ENCODE data around the gene BRD1. TPM values are rescaled to one million over a fixed set of nuclear protein-coding genes. Genes with fewer than 3 reads are reported as not detected.

Gene BRD1
- total RNA-seq, 2 experiments from 2014 or later: 49.9 to 56.6 TPM

DNA sequence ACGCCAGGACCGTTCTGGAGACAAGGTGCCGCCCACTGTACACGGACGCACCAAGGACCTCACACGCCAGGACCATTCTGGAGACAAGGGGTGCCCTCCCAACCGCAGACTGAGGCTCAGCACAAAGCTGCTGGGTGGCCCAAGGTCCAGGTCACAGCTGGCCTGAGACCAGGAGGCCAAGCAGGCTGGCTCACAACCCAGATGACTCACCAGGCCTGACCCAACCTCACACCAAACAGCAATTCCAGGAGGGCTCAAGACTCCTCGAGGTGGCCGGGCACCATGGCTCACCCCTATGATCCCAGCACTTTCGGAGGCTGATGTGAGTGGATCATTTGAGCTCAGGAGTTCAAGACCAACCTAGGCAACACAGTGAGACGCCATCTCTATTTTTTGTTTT is 14.8 kb downstream of the BRD1 start:
- Mint-ChIP-seq H3K9me3 (ENCODE audit: low read depth) (no peaks in the 10 kb centered on the region), H3K4me1 (peaks cover 74% of the 10 kb centered on the region), H3K27ac (no peak overlapping the region), H3K4me3 (no peak overlapping the region), H3K27me3 (no peaks in the 10 kb centered on the region), H3K36me3 (peaks cover 30% of the 10 kb centered on the region)
- DNase-seq: no peak
- no peak for ATAC-seq
- CTCF ChIA-PET: no interaction called here

DNA sequence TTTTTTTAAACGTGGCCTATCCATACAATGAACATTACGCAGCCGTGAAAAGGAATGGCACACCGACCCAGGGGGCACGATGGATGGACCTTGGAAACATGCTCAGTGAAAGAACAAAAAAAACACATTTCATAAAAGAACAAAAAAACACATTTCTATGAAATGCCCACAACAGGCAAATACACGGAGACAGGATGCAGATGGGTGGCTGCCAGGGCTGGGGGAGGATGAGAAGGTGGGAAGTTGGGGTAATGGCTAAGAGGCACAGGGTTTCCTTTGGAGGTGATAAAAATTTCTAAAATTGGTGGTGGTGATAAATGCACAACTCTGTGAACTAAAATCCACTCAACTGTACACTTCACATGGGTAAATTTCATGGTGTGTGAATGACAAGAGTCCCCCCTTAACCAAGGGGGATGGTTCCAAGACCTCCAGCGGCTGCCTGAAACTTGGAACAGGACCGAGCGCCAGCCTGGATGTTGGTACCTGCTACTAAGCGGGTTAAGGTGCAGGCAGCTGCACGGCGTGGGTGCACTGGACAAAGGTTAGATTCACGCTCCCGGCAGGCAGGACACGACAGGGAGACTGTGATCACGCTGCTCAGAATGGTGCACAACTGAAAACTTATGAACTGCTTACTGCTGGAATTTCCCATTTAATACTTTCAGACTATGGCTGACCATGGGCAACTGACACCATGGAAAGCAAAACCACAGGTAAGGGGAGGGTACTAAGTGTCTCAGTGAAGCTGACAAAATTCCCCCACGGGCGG is 16.5 kb downstream of the BRD1 start:
- DNase-seq (no peak), ATAC-seq (no peak)
- Mint-ChIP-seq H3K4me3 (no peak overlapping the region), H3K4me1 (peaks cover 71% of the 10 kb centered on the region), H3K27me3 (no peaks in the 10 kb centered on the region), H3K36me3 (peaks cover 28% of the 10 kb centered on the region), H3K27ac (peak overlapping the region; percentile 31), H3K9me3 (ENCODE audit: low read depth) (no peaks in the 10 kb centered on the region)
- CTCF ChIA-PET: no interaction called here

DNA sequence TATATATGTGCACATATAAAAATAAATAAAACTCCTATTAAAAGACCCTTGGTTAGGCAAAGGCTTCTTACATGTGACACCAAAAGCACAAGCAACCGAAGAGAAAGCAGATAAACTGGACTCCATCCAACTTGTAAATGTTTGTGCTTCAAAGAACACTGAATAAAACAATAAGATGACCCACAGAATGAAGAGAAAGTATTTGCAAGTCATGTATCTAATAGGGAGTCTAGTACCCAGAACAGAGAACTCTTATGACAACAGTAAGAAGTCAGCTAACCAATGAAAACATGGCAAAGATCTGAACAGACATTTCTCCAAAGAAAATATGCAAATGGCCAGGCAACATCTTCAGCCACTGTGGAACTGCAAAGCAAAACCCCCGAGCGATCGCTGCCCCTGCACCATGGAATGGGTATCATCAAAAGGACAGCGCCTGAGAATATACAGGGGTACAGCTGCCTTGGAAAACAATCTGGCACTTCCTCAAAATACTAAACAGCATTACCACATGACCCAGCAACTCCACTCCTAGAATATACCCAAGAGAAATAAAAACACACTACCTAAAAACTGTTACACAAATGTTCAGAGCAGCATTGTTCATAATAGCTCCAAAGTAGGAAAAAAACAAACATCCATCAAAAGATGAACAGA is 17.2 kb downstream of the BRD1 start:
- H3K36me3 Mint-ChIP-seq: peaks cover 30% of the 10 kb centered on the region
- DNase-seq: no peak
- ATAC-seq: no peak
- no peaks in the 10 kb centered on the region for H3K27me3 Mint-ChIP-seq
- no peak overlapping the region for H3K27ac Mint-ChIP-seq
- H3K4me3 Mint-ChIP-seq: no peak overlapping the region
- H3K9me3 Mint-ChIP-seq (ENCODE audit: low read depth): no peaks in the 10 kb centered on the region
- H3K4me1 Mint-ChIP-seq: peaks cover 66% of the 10 kb centered on the region
- CTCF ChIA-PET: no interaction called here

DNA sequence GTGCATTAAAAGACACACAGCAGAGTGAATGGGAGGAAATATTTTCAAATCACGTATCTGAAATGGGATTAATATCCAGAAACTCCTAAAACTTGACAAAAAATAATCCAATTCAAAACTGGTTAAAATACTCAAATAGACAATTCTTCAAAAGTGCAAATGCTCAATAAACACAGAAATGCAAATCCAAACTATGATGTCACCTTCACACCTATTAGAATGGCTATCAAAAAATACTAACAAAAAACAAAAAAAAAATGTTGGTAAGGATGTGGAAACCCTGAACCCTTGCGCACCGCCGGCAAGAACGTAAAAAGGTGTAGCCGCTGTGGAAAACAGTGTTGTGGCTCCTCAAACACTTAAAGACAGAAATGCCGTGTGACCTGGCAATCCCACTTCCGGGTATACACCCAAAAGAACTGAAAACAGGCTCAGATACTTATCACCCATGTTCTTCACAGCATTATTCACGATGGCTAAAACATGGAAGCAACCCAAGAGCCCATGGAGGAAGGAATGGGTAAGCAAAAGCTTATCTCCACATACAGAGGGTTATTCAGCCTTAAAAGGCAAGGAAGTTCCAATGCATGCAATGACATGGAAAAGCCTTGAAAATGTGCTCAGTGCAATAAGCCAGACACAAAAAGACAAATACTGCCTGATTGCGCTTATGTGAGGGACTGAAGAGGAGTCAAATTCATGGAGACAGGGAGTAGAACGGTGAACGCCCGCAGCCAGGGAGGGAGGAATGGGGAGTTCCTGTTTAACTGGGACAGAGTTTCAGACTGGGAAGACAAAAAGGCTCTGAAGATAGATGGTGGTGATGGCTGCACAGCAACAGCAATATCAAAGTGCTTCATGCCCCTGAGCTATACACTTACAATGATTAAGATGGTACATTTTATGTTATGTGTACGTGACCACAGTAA is 19.6 kb downstream of the BRD1 start:
- Mint-ChIP-seq H3K9me3 (ENCODE audit: low read depth) (no peaks in the 10 kb centered on the region), H3K4me1 (peaks cover 60% of the 10 kb centered on the region), H3K36me3 (peaks cover 40% of the 10 kb centered on the region), H3K4me3 (peak overlapping the region; percentile 27), H3K27me3 (no peaks in the 10 kb centered on the region), H3K27ac (peak overlapping the region; percentile 75)
- CTCF ChIA-PET: interaction anchor here (0.6 to 1.0 kb wide), 2 partner anchors 18 to 90 kb away, joined by 3 read pairs; no protein-coding TSS in a partner anchor
- DNase-seq (peak; percentile 80), ATAC-seq (peak; percentile 88)

DNA sequence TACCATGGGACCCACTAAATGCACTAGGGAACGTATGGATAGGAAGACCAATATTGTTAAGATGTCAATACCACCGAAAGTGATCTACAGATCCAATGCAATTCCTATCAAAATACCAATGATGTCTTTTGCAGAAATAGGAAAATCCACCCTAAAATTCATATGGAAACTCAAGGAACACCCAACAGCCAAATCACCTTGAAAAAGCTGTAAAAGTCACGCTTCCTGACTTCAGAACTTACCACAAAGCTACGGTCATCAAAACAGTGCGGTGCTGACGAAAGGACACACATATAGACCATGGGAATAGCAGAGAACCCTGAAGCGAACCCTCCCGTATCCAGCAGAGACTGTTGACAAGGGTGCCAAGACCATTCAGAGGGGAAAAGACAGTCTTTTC is 20.5 kb downstream of the BRD1 start:
- peaks cover 43% of the 10 kb centered on the region for H3K36me3 Mint-ChIP-seq
- CTCF ChIA-PET: interaction anchor here (1.0 to 1.5 kb wide), 2 partner anchors 17 to 39 kb away, joined by 3 to 5 read pairs; no protein-coding TSS in a partner anchor
- no peak for ATAC-seq
- no peaks in the 10 kb centered on the region for H3K27me3 Mint-ChIP-seq
- no peak for DNase-seq
- no peaks in the 10 kb centered on the region for H3K9me3 Mint-ChIP-seq (ENCODE audit: low read depth)
- peak overlapping the region; percentile 75 for H3K27ac Mint-ChIP-seq
- peaks cover 58% of the 10 kb centered on the region for H3K4me1 Mint-ChIP-seq
- H3K4me3 Mint-ChIP-seq: peak overlapping the region; percentile 27

DNA sequence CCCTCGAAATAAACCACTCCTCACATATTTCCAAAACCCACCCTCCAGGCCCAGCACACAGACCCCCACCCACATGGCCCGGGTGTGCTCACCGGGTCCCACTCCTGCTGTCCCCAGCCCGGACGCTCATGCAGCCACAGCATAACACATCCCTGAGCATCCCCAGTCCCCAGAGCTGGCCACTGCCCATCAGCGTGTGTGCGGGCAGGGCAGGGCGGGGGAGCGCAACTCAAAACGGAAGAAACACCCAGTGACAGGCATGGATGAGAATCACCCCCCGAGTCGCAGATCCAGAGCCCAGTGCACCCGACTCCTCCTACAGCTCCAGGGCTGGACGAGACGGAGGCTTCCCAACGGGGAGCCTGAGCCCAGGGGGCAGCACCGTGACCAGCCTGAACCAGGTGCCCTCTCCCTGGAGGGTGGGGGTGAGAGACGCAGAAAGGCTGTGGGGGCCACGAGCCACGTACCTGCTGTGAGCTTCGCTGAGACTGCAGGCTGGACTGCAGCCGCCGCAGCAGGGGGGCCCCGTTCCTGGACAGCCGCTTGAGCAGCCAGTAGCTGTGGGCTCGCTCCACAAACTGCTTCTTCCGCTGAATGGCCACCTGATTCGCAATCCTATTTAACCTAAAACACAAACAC is 23.8 kb downstream of the BRD1 start:
- Mint-ChIP-seq H3K4me3 (no peak overlapping the region), H3K36me3 (peaks cover 36% of the 10 kb centered on the region), H3K4me1 (peaks cover 36% of the 10 kb centered on the region), H3K27ac (peak overlapping the region; percentile 6), H3K9me3 (ENCODE audit: low read depth) (no peaks in the 10 kb centered on the region), H3K27me3 (no peaks in the 10 kb centered on the region)
- CTCF ChIA-PET: interaction anchor here (2.4 kb wide), 1 partner anchor 16 kb away, joined by 5 read pairs; no protein-coding TSS in a partner anchor
- ATAC-seq (no peak), DNase-seq (no peak)

DNA sequence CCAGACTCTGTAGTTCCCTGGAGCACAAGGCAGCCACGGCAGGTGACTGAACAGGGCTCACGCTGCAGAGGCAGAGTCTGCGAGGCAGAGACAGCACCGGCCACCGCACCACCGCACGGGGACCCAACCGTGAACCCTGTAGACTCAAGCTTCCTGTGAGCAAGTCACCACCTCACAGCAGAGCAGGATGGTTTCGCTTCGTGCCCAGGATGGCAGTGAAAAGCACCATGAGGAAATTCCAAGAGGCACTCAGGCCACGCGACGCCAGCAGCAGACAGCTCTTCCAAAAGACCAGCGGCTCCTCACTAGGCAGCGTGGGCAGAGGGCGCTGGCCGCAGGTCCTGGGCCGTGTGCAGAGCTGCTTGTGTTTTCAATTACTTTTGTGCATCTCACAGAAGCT is 24.5 kb downstream of the BRD1 start:
- Mint-ChIP-seq H3K4me3 (no peak overlapping the region), H3K4me1 (peaks cover 30% of the 10 kb centered on the region), H3K27me3 (no peaks in the 10 kb centered on the region), H3K36me3 (peaks cover 31% of the 10 kb centered on the region), H3K27ac (no peak overlapping the region), H3K9me3 (ENCODE audit: low read depth) (no peaks in the 10 kb centered on the region)
- ATAC-seq (no peak), DNase-seq (no peak)
- CTCF ChIA-PET: interaction anchor here (1.0 to 2.4 kb wide), 2 partner anchors 17 to 36 kb away, joined by 3 to 5 read pairs; no protein-coding TSS in a partner anchor

DNA sequence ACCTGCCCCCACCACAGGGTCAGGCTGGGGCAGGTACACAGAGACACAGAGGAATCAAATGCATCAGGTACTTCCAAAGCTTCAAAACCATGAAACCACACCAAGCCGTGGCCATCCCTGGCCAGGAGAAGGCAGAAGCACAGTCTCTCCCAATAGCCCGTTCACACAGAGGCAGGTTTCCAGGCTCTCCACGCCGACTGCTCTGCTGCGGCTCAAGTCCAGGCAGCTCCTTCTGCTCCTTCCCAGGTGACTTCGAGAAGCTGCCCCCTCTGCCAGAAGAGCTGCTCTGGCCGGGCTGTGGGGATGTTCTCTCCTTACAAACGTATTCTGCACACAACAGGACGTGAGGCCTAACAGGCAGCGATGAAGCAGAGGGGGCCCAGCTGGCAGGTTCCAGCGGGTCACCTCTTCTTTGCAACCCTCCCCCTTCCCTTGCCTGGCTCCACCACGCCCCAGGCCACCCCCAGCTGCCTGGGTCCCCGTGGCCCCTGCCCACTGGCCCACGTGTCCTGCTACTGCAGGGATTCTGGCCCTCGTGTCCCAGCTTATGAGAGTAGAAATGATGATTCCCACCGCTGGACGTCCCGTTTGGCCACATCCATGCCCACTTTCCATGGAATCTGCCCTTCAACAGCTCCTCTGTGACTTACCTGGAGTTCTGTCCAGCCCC is 26.1 kb downstream of the BRD1 start:
- Mint-ChIP-seq H3K4me3 (no peak overlapping the region), H3K27ac (no peak overlapping the region), H3K4me1 (peaks cover 15% of the 10 kb centered on the region), H3K27me3 (no peaks in the 10 kb centered on the region), H3K9me3 (ENCODE audit: low read depth) (no peaks in the 10 kb centered on the region), H3K36me3 (peaks cover 36% of the 10 kb centered on the region)
- no peak for ATAC-seq
- DNase-seq: no peak
- CTCF ChIA-PET: interaction anchor here (0.9 kb wide), 1 partner anchor 229 kb away, joined by 3 read pairs; no protein-coding TSS in a partner anchor

DNA sequence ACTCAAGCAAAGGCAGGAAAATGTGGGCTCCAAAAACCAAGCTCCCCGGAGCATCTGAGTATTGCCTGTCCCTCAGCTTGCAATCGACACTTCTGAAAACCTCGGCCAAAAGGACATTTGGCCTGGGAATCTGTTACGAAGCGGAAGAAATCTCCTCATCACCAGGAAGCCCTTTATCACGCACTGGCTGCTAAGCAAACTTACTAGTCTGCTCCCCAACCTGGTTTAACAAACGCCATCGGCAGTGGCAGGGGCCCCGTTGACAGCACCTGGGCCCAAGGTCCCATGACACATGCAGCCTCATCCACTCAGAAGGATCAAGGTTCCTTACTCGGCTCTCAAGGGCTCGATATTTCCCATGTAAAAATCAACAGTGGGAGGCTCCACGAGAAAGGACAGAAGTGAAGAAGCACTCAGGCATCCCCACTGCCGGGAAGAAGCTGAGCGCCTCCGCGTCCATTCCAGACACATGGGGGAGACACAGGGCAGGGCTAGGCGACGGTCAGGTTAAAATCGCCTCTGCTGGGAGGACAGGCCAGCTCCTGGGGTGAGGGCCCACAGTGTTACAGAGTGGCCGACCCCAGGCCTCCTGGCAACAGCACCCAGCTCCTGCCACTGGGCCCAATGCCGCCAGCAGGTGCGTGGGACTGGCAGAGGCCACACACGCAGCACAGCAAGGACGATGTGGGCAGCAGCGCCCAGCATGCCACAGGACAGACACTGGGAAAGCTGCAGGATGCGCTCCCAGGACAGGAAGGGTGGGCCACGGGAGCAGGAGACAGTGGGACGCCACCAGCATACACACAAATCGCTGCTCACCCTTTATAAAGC is 27.1 kb downstream of the BRD1 start:
- Mint-ChIP-seq H3K4me1 (peaks cover 11% of the 10 kb centered on the region), H3K9me3 (ENCODE audit: low read depth) (no peaks in the 10 kb centered on the region), H3K36me3 (peaks cover 33% of the 10 kb centered on the region), H3K27ac (no peak overlapping the region), H3K27me3 (no peaks in the 10 kb centered on the region), H3K4me3 (no peak overlapping the region)
- no peak for DNase-seq
- CTCF ChIA-PET: interaction anchor here (0.9 kb wide), 1 partner anchor 230 kb away, joined by 3 read pairs; no protein-coding TSS in a partner anchor
- no peak for ATAC-seq

DNA sequence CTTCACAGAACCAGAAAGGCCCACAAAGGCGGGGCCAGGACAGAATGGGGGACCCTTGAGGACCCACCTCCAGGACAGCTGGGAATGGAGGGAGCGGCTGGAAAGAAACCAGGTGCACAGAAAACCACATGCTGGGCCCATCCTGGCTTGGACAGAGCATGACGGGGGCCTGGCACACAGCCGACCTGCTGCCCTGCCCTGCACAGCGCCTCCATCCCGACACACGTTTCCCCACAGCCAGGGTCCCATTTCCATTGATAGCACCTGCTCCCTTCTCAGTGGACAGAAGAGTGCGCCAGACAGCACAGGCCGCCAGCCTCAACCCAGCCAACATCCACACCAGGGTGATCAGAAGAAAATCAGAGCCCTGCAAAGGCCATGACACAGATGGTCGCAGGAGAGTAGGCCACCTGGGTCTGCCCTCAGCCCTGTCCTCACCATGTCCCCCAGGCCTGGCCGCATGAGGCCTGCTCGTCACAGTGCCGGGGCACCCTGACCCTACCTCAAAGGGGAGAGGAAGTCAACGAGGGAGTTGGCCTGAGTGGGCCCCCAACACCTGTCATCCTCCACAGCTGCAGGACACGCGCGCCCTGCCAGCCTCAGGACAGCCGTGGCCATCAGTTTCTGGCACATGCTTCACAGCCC is 28.1 kb downstream of the BRD1 start:
- Mint-ChIP-seq H3K9me3 (ENCODE audit: low read depth) (no peaks in the 10 kb centered on the region), H3K4me3 (no peak overlapping the region), H3K4me1 (peaks cover 10% of the 10 kb centered on the region), H3K27ac (no peak overlapping the region), H3K36me3 (peaks cover 42% of the 10 kb centered on the region), H3K27me3 (no peaks in the 10 kb centered on the region)
- DNase-seq: no peak
- no peak for ATAC-seq
- CTCF ChIA-PET: no interaction called here

DNA sequence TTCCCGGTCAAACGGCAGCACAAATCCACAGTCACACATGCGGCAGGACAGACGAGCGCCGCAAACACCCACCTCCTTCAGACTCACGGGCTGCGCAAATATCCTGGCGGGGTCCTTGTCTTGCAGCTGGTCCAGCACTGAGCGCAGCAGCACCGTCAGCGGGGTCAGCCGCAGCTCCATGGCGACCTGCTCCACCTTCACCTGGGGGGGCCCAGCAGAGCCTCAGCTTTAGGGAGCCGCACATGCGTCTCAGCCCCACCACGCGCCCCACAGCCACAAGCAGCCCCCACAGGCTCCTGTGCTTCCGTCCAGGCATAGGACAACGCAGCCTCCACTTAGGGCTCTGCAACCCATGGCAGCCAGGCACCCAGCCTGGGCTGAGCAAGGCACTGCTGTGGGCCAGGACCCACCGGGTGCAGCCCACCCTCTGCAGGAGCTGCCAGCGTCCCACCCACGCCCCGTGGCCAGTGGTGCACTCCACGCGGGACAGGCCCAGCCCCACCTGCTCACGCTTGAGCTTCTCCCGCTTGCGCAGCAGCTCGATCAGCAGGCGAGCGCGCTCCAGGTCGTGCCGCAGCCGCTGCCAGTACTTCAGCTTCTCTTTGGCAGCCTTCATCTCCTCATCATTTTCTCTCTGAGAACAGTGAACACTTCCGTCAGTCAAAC is 29.1 kb downstream of the BRD1 start:
- H3K36me3 Mint-ChIP-seq: peaks cover 39% of the 10 kb centered on the region

More for the DNA sequence above, 29.1 kb downstream of the BRD1 start:
- ATAC-seq (no peak), DNase-seq (no peak)
- Mint-ChIP-seq H3K27me3 (no peaks in the 10 kb centered on the region), H3K27ac (no peak overlapping the region), H3K9me3 (ENCODE audit: low read depth) (no peaks in the 10 kb centered on the region), H3K4me1 (peaks cover 5% of the 10 kb centered on the region), H3K4me3 (no peak overlapping the region)
- CTCF ChIA-PET: interaction anchor here (1.5 kb wide), 1 partner anchor 31 kb away, joined by 3 read pairs; no protein-coding TSS in a partner anchor
